Measurements from ENCODE around the gene KIAA1217.

KIAA1217 gene

GRCh38 chr10:24208661-24209431, at the start of gene KIAA1217:
Gene KIAA1217, plus strand, starts transcription at chr10:24209138. Its CDS starts 56 bp downstream, at chr10:24209194.
- no peak for DNase-seq

GRCh38 chr10:24162206-24162985, 46.5 kb upstream of the KIAA1217 start:
- no peak for DNase-seq

GRCh38 chr10:24163485-24163884, 45.5 kb upstream of the KIAA1217 start:
- DNase-seq = no peak

GRCh38 chr10:24168258-24169170, 40.4 kb upstream of the KIAA1217 start:
- no peak for DNase-seq

- DNase-seq = no peak
Observed at GRCh38 chr10:24170199-24170598, 38.7 kb upstream of the KIAA1217 start.

GRCh38 chr10:24172909-24173308, 36.0 kb upstream of the KIAA1217 start:
- DNase-seq = no peak

- DNase-seq = no peak
Observed at GRCh38 chr10:24174014-24174413, 34.9 kb upstream of the KIAA1217 start.

GRCh38 chr10:24176658-24177057, 32.3 kb upstream of the KIAA1217 start:
- DNase-seq = no peak

GRCh38 chr10:24177636-24178035, 31.3 kb upstream of the KIAA1217 start:
- no peak for DNase-seq

GRCh38 chr10:24180891-24181290, 28.0 kb upstream of the KIAA1217 start:
- DNase-seq = no peak

- DNase-seq = no peak
Observed at GRCh38 chr10:24184455-24184854, 24.5 kb upstream of the KIAA1217 start.

GRCh38 chr10:24193330-24193729, 15.6 kb upstream of the KIAA1217 start:
- DNase-seq = no peak

GRCh38 chr10:24197263-24197662, 11.7 kb upstream of the KIAA1217 start:
- DNase-seq = no peak

- no peak for DNase-seq
Observed at GRCh38 chr10:24201503-24202180, 7.3 kb upstream of the KIAA1217 start.

- no peak for DNase-seq
Observed at GRCh38 chr10:24202181-24202570, 6.8 kb upstream of the KIAA1217 start.

- DNase-seq = no peak
Observed at GRCh38 chr10:24205821-24206220, 3.1 kb upstream of the KIAA1217 start.

- no peak for DNase-seq
Observed at GRCh38 chr10:24206334-24206733, 2.6 kb upstream of the KIAA1217 start.

GRCh38 chr10:24206926-24207325, 2.0 kb upstream of the KIAA1217 start:
- DNase-seq = no peak

GRCh38 chr10:24207341-24207740, 1.6 kb upstream of the KIAA1217 start:
- no peak for DNase-seq

GRCh38 chr10:24207781-24208611, 942 bp upstream of the KIAA1217 start:
- DNase-seq = no peak

- no peak for DNase-seq
Observed at GRCh38 chr10:24209432-24209771, 464 bp downstream of the KIAA1217 start.

Measured in NCI-H1436 treated with DMSO at 0.1 percent for 48 hours (cell line).